HCT116 (cell line): Measurements from ENCODE around the gene AUTS2. TPM values are rescaled to one million over a fixed set of nuclear protein-coding genes. Genes with fewer than 3 reads are reported as not detected.

Experiments used
- ATAC-seq: fragments of 200-7000 bp; cut with Tn5 transposase; 2 replicates; pipeline ENCODE4 v1.9.1; 2020; ENCODE audit warnings: mild to moderate bottlenecking, moderate library complexity
- BruUV-seq: library from RNA; stranded (reverse); fragments of 400-500 nt; replicated peaks from 2 replicates; lab custom pipeline; 2021; lab: Mats Ljungman, UMichigan
- CTCF ChIA-PET: fragments of 300-600 bp; sonication (Branson Sonifier 250); formaldehyde crosslinking; loops from one replicate; lab custom pipeline; 2021; ENCODE audit warnings: antibody characterized with exemption; lab: Charles Lee
- POLR2A ChIA-PET: fragments of 300-600, 350-600 bp; sonication (Branson Sonifier 250); formaldehyde crosslinking; loops from one replicate; lab custom pipeline; 2021; ENCODE audit warnings: antibody characterized with exemption; lab: Charles Lee
- RAD21 ChIA-PET, 2 experiments: fragments of 300-600 bp; sonication (Branson Sonifier 250); formaldehyde crosslinking; loops; one replicate each; lab custom pipeline; 2023; ENCODE audit warnings: low total read pairs in 2 of 2; ENCODE audit not compliant: uncharacterized antibody in 2 of 2, unreplicated experiment in 2 of 2, low non-redundant PET in 1 of 2; lab: Charles Lee
- DNase-seq: peaks from one replicate; pipeline ENCODE4 v3.0.0-alpha.2; 2010; ENCODE audit warnings: low read depth, low spot score
- H2AFZ ChIP-seq: fragments of 200-600 bp; shearing (Covaris generic), sonication (generic); 2 replicates; pipeline ENCODE4 v1.6.1; 2017; ENCODE audit warnings: low read depth, mixed run types, mixed read lengths, antibody characterized with exemption, low read length; ENCODE audit not compliant: poor library complexity, severe bottlenecking
- H3K27ac ChIP-seq: 2 replicates; pipeline ENCODE4 v1.5.1; 2012; ENCODE audit warnings: low read depth, low read length
- H3K27me3 ChIP-seq: fragments of 200-600 bp; sonication (generic); 2 replicates; pipeline ENCODE4 v1.6.1; 2016; ENCODE audit warnings: mixed run types, low read length, mixed read lengths; ENCODE audit not compliant: insufficient read depth
- H3K36me3 ChIP-seq, 2 experiments: fragments of 200-500 bp in 1 of 2; fragments of 200-600 bp in 1 of 2; sonication (Bioruptor generic) in 1 of 2; sonication (generic) in 1 of 2; 2 replicates each; pipeline versions ENCODE4 v1.5.1 to v1.6.1; 2014 to 2016; ENCODE audit warnings: low read length in 2 of 2, inconsistent platforms in 1 of 2, mixed read lengths in 1 of 2, mixed run types in 1 of 2; ENCODE audit not compliant: insufficient read depth in 2 of 2, control insufficient read depth in 1 of 2
- H3K4me1 ChIP-seq, 2 experiments: fragments of 200-600 bp in 1 of 2; sonication (generic) in 1 of 2; 2 replicates each; pipeline versions ENCODE4 v1.5.1 to v1.6.1; 2012 to 2017; ENCODE audit warnings: low read length in 2 of 2, inconsistent platforms in 1 of 2, mild to moderate bottlenecking in 1 of 2, mixed read lengths in 1 of 2, mixed run types in 1 of 2, moderate library complexity in 1 of 2; ENCODE audit not compliant: insufficient read depth in 2 of 2, control insufficient read depth in 1 of 2
- H3K4me2 ChIP-seq: fragments of 200-600 bp; sonication (generic); 2 replicates; pipeline ENCODE4 v1.6.1; 2017; ENCODE audit warnings: mixed run types, low read length, mixed read lengths
- H3K4me3 ChIP-seq, 2 experiments: fragments of 200-600 bp in 1 of 2; sonication (generic) in 1 of 2; replicated peaks in 1 of 2; 2 replicates each; pipeline ENCODE4 v1.5.1; 2011 to 2016; ENCODE audit warnings: low read length in 2 of 2, control low read depth in 1 of 2, low read depth in 1 of 2, mild to moderate bottlenecking in 1 of 2, mixed read lengths in 1 of 2, mixed run types in 1 of 2
- H3K79me2 ChIP-seq: fragments of 200-600 bp; sonication (generic); 2 replicates; pipeline ENCODE4 v1.6.1; 2017; ENCODE audit warnings: mild to moderate bottlenecking, mixed run types, low read length, moderate library complexity, mixed read lengths; ENCODE audit not compliant: insufficient read depth
- H3K9ac ChIP-seq: fragments of 200-600 bp; sonication (generic); 2 replicates; pipeline ENCODE4 v1.6.1; 2016; ENCODE audit warnings: low read length, mixed read lengths
- H3K9me2 ChIP-seq: fragments of 200-600 bp; sonication (generic), shearing (Covaris generic); 2 replicates; pipeline ENCODE4 v1.6.1; 2017; ENCODE audit warnings: mixed run types, mild to moderate bottlenecking, moderate library complexity; ENCODE audit not compliant: insufficient read depth
- H3K9me3 ChIP-seq, 2 experiments: fragments of 200-500 bp in 1 of 2; fragments of 200-600 bp in 1 of 2; sonication (Bioruptor generic) in 1 of 2; sonication (generic) in 1 of 2; 2 replicates each; pipeline ENCODE4 v1.6.1; 2014 to 2017; ENCODE audit warnings: low read length in 2 of 2, mixed read lengths in 2 of 2, inconsistent platforms in 1 of 2, low read depth in 1 of 2, mild to moderate bottlenecking in 1 of 2, mixed run types in 1 of 2, moderate library complexity in 1 of 2; ENCODE audit not compliant: control insufficient read depth in 1 of 2, insufficient read depth in 1 of 2
- H4K20me1 ChIP-seq: fragments of 200-600 bp; sonication (generic), shearing (Covaris generic); 2 replicates; pipeline ENCODE4 v1.6.1; 2017; ENCODE audit warnings: mixed run types, mild to moderate bottlenecking, moderate library complexity; ENCODE audit not compliant: insufficient read depth
- EGR1 ChIP-seq: IDR thresholded peaks from 2 replicates; pipeline ENCODE4 v1.6.1; 2012; ENCODE audit warnings: low read depth
- EZH2 ChIP-seq: fragments of 200-600 bp; sonication (generic); IDR thresholded peaks from 2 replicates; pipeline ENCODE4 v1.6.1; 2017; ENCODE audit warnings: antibody characterized with exemption, mixed run types
- FOSL1 ChIP-seq: IDR thresholded peaks from 2 replicates; pipeline ENCODE4 v1.6.1; 2012; ENCODE audit warnings: low read depth
- JUND ChIP-seq: IDR thresholded peaks from 2 replicates; pipeline ENCODE4 v1.6.1; 2012
- POLR2AphosphoS5 ChIP-seq: IDR thresholded peaks from 2 replicates; pipeline ENCODE4 v1.6.1; 2011; ENCODE audit warnings: mild to moderate bottlenecking, low read depth, low read length, moderate library complexity
- SIN3A ChIP-seq: IDR thresholded peaks from 2 replicates; pipeline ENCODE4 v1.6.1; 2012; ENCODE audit warnings: low read depth
- SP1 ChIP-seq: IDR thresholded peaks from 2 replicates; pipeline ENCODE4 v1.6.1; 2012; ENCODE audit warnings: low read depth
- YY1 ChIP-seq: IDR thresholded peaks from 2 replicates; pipeline ENCODE4 v1.6.1; 2011; ENCODE audit warnings: low read length, low read depth, moderate library complexity, mild to moderate bottlenecking; ENCODE audit not compliant: insufficient replicate concordance; ENCODE audit errors: extremely low read depth
- ZNF274 ChIP-seq: fragments of 200-500 bp; sonication (Bioruptor generic); IDR thresholded peaks from 2 replicates; pipeline ENCODE4 v1.6.1; 2014; ENCODE audit warnings: mild to moderate bottlenecking, low read depth, low read length, inconsistent platforms
- intact Hi-C: fragments of 100-400 bp; cut with micrococcal nuclease; formaldehyde crosslinking; loops from 2 replicates; pipeline ENCODE4 v1.10.0; 2022
- total RNA-seq: library from RNA; stranded (reverse); gene quantifications from one replicate; pipeline ENCODE4 v1.2.1, GENCODE V29; 2021; ENCODE audit not compliant: unreplicated experiment
- TF ChIP-seq, protein P1 (sequence below), 3 experiments: fragments of 200-600 bp in 1 of 3; sonication (generic) in 1 of 3; IDR thresholded peaks in 2 of 3; conservative IDR thresholded peaks in 1 of 3; 2 replicates each; pipeline ENCODE4 v1.5.1; 2012 to 2017; ENCODE audit warnings: low read depth in 2 of 3, low read length in 2 of 3, antibody characterized with exemption in 1 of 3, borderline replicate concordance in 1 of 3, control low read depth in 1 of 3, mild to moderate bottlenecking in 1 of 3, mixed read lengths in 1 of 3, mixed run types in 1 of 3, moderate library complexity in 1 of 3; ENCODE audit not compliant: insufficient read depth in 1 of 3
- TF ChIP-seq, protein P2 (sequence below): IDR thresholded peaks from 2 replicates; pipeline ENCODE4 v1.6.1; 2012; ENCODE audit warnings: low read depth
- TF ChIP-seq, protein P3 (sequence below): IDR thresholded peaks from 2 replicates; pipeline ENCODE4 v1.6.1; 2011; ENCODE audit warnings: mild to moderate bottlenecking, low read length, moderate library complexity; ENCODE audit not compliant: insufficient replicate concordance; ENCODE audit errors: extremely low read depth

Gene AUTS2
- total RNA-seq, 1 experiment from 2014 or later: 0.93 TPM

DNA sequence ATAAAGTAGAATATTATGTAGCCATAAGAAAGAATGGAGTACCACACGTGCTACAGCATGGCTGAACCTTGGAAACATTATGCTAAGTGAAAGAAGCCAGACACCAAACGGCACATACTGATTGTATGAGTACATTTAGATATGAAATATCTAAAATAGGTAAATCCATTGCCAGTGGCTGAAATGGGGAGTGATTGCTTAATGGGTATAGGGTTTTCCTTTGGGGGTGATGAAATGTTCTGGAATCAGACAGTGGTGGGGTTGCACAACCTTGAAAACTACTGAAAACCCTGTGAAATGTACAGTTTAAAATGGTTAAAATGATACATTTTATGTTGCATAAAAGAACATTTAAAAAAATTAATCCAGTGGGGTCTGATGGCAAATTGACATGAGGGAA, 667.9 kb downstream of the AUTS2 start:
- H3K9me3 ChIP-seq: peaks cover 4 to 5% of the 10 kb centered on the region in 2 experiments; a peak in 2 of 4 replicates
- no peak overlapping the region for H3K4me3 ChIP-seq
- H3K27me3 ChIP-seq: no peaks in the 10 kb centered on the region
- H3K27ac ChIP-seq: no peak overlapping the region
- no peak overlapping the region for H3K4me2 ChIP-seq
- H2AFZ ChIP-seq: no peak overlapping the region
- RAD21 ChIA-PET: no interaction called here
- DNase-seq: no peak
- intact Hi-C loops: no loop called here
- no peaks in the 10 kb centered on the region for H3K4me1 ChIP-seq
- POLR2A ChIA-PET: no interaction called here
- no peaks in the 10 kb centered on the region for H4K20me1 ChIP-seq
- H3K9ac ChIP-seq: no peak overlapping the region
- TF ChIP-seq SIN3A (no peak), EGR1 (no peak), EZH2 (no peak), FOSL1 (no peak), POLR2AphosphoS5 (no peak), SP1 (no peak)
- TF ChIP-seq, protein P1, sequence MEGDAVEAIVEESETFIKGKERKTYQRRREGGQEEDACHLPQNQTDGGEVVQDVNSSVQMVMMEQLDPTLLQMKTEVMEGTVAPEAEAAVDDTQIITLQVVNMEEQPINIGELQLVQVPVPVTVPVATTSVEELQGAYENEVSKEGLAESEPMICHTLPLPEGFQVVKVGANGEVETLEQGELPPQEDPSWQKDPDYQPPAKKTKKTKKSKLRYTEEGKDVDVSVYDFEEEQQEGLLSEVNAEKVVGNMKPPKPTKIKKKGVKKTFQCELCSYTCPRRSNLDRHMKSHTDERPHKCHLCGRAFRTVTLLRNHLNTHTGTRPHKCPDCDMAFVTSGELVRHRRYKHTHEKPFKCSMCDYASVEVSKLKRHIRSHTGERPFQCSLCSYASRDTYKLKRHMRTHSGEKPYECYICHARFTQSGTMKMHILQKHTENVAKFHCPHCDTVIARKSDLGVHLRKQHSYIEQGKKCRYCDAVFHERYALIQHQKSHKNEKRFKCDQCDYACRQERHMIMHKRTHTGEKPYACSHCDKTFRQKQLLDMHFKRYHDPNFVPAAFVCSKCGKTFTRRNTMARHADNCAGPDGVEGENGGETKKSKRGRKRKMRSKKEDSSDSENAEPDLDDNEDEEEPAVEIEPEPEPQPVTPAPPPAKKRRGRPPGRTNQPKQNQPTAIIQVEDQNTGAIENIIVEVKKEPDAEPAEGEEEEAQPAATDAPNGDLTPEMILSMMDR (IDR thresholded peaks at IDR 0.05 in 2 of 3, conservative IDR thresholded peaks at IDR 0.05 in 1 of 3; ENCODE audit: borderline replicate concordance in 1 of 3, insufficient read depth in 1 of 3, low read depth in 2 of 3, low read length in 2 of 3): no peak
- H3K36me3 ChIP-seq: no peaks in the 10 kb centered on the region
- BruUV-seq: no TSS peak
- H3K79me2 ChIP-seq: no peaks in the 10 kb centered on the region
- H3K9me2 ChIP-seq: no peaks in the 10 kb centered on the region
- CTCF ChIA-PET: no interaction called here
- no peak for ATAC-seq

GRCh38 chr7:70267381-70268120, 669.3 kb downstream of the AUTS2 start:
- RAD21 ChIA-PET: no interaction called here
- ATAC-seq: no peak
- CTCF ChIA-PET: no interaction called here
- Histone ChIP-seq H2AFZ (no peak overlapping the region), H4K20me1 (no peaks in the 10 kb centered on the region), H3K36me3 (no peaks in the 10 kb centered on the region), H3K9me3 (peaks cover 4 to 5% of the 10 kb centered on the region in 2 experiments; a peak in 2 of 4 replicates), H3K4me1 (no peaks in the 10 kb centered on the region), H3K27me3 (no peaks in the 10 kb centered on the region), H3K27ac (no peak overlapping the region), H3K79me2 (no peaks in the 10 kb centered on the region), H3K4me3 (no peak overlapping the region), H3K9me2 (no peaks in the 10 kb centered on the region), H3K9ac (no peak overlapping the region), H3K4me2 (no peak overlapping the region)
- DNase-seq: no peak
- POLR2A ChIA-PET: no interaction called here
- intact Hi-C loops: no loop called here
- BruUV-seq: no TSS peak
- TF ChIP-seq SP1 (no peak), ZNF274 (no peak), JUND (no peak), YY1 (no peak)
- TF ChIP-seq, protein P2, sequence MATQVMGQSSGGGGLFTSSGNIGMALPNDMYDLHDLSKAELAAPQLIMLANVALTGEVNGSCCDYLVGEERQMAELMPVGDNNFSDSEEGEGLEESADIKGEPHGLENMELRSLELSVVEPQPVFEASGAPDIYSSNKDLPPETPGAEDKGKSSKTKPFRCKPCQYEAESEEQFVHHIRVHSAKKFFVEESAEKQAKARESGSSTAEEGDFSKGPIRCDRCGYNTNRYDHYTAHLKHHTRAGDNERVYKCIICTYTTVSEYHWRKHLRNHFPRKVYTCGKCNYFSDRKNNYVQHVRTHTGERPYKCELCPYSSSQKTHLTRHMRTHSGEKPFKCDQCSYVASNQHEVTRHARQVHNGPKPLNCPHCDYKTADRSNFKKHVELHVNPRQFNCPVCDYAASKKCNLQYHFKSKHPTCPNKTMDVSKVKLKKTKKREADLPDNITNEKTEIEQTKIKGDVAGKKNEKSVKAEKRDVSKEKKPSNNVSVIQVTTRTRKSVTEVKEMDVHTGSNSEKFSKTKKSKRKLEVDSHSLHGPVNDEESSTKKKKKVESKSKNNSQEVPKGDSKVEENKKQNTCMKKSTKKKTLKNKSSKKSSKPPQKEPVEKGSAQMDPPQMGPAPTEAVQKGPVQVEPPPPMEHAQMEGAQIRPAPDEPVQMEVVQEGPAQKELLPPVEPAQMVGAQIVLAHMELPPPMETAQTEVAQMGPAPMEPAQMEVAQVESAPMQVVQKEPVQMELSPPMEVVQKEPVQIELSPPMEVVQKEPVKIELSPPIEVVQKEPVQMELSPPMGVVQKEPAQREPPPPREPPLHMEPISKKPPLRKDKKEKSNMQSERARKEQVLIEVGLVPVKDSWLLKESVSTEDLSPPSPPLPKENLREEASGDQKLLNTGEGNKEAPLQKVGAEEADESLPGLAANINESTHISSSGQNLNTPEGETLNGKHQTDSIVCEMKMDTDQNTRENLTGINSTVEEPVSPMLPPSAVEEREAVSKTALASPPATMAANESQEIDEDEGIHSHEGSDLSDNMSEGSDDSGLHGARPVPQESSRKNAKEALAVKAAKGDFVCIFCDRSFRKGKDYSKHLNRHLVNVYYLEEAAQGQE: no peak
- TF ChIP-seq, protein P3, sequence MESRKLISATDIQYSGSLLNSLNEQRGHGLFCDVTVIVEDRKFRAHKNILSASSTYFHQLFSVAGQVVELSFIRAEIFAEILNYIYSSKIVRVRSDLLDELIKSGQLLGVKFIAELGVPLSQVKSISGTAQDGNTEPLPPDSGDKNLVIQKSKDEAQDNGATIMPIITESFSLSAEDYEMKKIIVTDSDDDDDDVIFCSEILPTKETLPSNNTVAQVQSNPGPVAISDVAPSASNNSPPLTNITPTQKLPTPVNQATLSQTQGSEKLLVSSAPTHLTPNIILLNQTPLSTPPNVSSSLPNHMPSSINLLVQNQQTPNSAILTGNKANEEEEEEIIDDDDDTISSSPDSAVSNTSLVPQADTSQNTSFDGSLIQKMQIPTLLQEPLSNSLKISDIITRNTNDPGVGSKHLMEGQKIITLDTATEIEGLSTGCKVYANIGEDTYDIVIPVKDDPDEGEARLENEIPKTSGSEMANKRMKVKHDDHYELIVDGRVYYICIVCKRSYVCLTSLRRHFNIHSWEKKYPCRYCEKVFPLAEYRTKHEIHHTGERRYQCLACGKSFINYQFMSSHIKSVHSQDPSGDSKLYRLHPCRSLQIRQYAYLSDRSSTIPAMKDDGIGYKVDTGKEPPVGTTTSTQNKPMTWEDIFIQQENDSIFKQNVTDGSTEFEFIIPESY: no peak
